Upper lobe of left lung (tissue), 4 donors: Measurements from ENCODE around the gene STIM2.

ENCODE experiments used
- POLR2A ChIP-seq, 4 donors: fragments of 450-650 bp; IDR thresholded peaks; one replicate each; pipeline ENCODE4 v1.5.1; 2016 to 2017; ENCODE audit warnings: antibody characterized with exemption in 4 of 4, mild to moderate bottlenecking in 2 of 4
- POLR2AphosphoS5 ChIP-seq, 2 donors: sonication (generic); formaldehyde crosslinking; IDR thresholded peaks; one replicate each; pipeline ENCODE4 v1.5.1; 2017; ENCODE audit warnings: antibody characterized with exemption in 2 of 2
- TF ChIP-seq, protein P1 (sequence below), 6 experiments: fragments of 450-650 bp in 4 of 6; fragments of 200-600 bp in 2 of 6; sonication (generic) in 2 of 6; IDR thresholded peaks; one replicate each; pipeline ENCODE4 v1.5.1; 2016 to 2019; ENCODE audit warnings: antibody characterized with exemption in 6 of 6

GRCh38 chr4:26873391-26874026, 12.9 kb downstream of the STIM2 start:
- TF ChIP-seq POLR2A (IDR thresholded peaks at IDR 0.05) (no peak), POLR2AphosphoS5 (IDR thresholded peaks at IDR 0.05) (no peak)
- TF ChIP-seq, protein P1, sequence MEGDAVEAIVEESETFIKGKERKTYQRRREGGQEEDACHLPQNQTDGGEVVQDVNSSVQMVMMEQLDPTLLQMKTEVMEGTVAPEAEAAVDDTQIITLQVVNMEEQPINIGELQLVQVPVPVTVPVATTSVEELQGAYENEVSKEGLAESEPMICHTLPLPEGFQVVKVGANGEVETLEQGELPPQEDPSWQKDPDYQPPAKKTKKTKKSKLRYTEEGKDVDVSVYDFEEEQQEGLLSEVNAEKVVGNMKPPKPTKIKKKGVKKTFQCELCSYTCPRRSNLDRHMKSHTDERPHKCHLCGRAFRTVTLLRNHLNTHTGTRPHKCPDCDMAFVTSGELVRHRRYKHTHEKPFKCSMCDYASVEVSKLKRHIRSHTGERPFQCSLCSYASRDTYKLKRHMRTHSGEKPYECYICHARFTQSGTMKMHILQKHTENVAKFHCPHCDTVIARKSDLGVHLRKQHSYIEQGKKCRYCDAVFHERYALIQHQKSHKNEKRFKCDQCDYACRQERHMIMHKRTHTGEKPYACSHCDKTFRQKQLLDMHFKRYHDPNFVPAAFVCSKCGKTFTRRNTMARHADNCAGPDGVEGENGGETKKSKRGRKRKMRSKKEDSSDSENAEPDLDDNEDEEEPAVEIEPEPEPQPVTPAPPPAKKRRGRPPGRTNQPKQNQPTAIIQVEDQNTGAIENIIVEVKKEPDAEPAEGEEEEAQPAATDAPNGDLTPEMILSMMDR (IDR thresholded peaks at IDR 0.05), result no peak
